ES-I3 (cell line): ENCODE measurements around the gene PACSIN2.
"Not testable (repeated sequence)": the region's sequence is repeated elsewhere in the genome, so short reads cannot be mapped to it uniquely, and the experiment has no call there.

Source experiments
- H3K36me3 ChIP-seq: 2 replicates; pipeline ENCODE4 v1.6.1; 2013; ENCODE audit warnings: mild to moderate bottlenecking, low read length, control low read depth, moderate library complexity; ENCODE audit not compliant: insufficient read depth
- H3K4me1 ChIP-seq: 2 replicates; pipeline ENCODE4 v1.6.1; 2013; ENCODE audit warnings: mild to moderate bottlenecking, control low read depth, low read length; ENCODE audit not compliant: insufficient read depth
- H3K9ac ChIP-seq: 2 replicates; pipeline ENCODE4 v1.6.1; 2013; ENCODE audit warnings: low read depth, mild to moderate bottlenecking, low read length, moderate library complexity
- H3K9me3 ChIP-seq: 2 replicates; pipeline ENCODE4 v1.6.1; 2013; ENCODE audit warnings: mild to moderate bottlenecking, low read length, moderate library complexity; ENCODE audit not compliant: control insufficient read depth, insufficient read depth

PACSIN2 gene

DNA sequence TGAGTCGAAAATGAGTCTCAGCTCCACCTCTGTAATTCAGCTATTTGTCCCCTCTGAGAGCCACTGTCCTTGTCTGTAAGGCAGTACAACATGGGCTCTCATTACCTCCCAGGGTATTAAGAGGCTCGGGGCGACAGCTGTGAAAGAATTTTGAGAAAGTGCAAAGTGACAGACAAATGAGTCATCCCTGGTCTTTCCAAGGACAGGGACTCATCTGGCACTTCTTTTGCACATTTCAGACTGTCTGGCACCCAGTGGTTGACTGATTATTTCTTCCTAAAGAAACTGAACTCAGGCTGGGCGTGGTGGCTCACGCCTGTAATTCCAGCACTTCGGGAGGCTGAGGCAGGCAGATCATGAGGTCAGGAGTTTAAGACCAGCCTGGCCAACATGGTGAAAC, 95.8 kb downstream of the PACSIN2 start:
- no peaks in the 10 kb centered on the region for H3K9me3 ChIP-seq
- H3K36me3 ChIP-seq = no peaks in the 10 kb centered on the region
- peaks cover 31% of the 10 kb centered on the region for H3K4me1 ChIP-seq
- H3K9ac ChIP-seq = no peak overlapping the region

DNA sequence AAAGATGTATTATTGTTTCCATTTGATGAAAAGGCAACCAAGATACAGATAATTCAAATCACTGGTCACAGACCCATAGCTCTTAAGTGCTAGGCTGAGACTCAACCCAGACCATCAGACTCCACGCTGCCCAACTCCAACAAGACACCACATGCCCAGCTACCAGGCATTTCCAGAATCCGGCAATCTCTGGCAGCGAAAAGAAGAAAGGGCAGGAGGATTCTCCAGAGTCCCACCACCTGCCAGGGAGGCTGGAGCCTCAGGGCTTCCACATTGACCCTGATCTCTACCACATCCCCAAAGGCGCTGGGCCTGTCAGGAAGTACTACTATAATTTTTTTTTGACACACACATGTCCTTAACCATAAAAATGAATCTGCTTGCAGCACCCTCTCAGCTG, 96.4 kb downstream of the PACSIN2 start:
- Histone ChIP-seq H3K9ac (no peak overlapping the region), H3K4me1 (peaks cover 31% of the 10 kb centered on the region)

DNA sequence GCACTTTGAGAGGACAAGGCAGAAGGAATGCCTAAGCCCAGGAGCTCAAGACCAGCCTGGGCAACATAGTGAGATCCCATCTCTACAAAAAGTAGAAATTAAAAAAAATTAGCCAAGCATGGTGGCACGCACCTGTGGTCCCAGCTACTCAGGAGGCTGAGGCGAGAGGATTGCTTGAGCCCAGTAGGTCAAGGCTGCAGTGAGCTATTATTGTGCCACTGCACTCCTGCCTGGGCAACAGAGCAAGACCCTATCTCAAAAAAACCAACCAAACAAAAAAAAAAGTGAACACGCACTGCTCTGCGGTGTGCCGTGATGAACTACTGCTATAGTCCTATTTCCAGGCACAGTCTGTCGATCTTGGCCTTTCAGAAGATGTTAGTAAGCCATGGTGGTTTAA, 97.6 kb downstream of the PACSIN2 start:
- H3K36me3 ChIP-seq, H3K9ac ChIP-seq, H3K9me3 ChIP-seq: not testable (repeated sequence)
- H3K4me1 ChIP-seq = peaks cover 27% of the 10 kb centered on the region

More for the DNA sequence above, 96.4 kb downstream of the PACSIN2 start:
- Histone ChIP-seq H3K9me3 (no peaks in the 10 kb centered on the region; the same call in 1 of the 2 replicates), H3K36me3 (no peaks in the 10 kb centered on the region)

DNA sequence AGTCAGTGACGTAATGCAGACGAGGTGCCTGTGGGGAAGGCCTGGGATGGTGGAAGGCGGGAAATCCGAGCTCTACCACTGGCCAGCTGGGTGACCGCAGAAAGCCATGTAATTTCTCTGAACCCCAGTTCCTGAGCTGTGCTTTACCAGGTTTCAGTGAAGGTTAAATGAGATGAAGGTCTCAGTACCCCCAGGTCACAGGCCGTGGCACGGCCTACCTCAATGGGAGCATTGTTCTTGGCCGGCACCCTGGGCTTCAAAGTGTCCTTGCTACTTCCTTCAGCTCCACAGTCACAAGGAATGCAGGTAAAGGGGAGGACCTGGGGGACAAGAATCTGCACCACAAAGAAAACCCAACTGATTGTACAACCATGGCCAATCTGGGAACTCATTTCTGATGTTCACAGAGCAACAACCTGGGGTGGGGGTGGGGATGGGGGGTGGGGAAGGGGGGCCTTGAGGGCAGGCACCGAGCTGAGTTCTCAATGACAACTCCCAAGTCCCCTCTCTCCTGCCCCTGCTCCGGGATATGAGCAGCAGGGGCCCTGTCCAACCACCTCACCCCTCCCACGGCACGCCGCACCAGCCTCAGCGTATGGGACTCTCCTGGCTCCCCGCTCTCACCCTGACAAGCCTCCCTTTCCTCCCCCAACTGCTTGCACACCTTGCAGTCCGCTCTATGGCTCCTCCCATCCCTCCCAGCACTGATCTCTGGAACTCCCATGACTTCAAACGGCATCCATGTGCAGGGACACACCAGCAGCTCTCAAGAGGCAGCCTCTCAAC, 98.8 kb downstream of the PACSIN2 start:
- no peaks in the 10 kb centered on the region; the same call in 1 of the 2 replicates for H3K9me3 ChIP-seq
- H3K36me3 ChIP-seq = no peaks in the 10 kb centered on the region
- H3K4me1 ChIP-seq = peaks cover 27% of the 10 kb centered on the region
- no peak overlapping the region for H3K9ac ChIP-seq

DNA sequence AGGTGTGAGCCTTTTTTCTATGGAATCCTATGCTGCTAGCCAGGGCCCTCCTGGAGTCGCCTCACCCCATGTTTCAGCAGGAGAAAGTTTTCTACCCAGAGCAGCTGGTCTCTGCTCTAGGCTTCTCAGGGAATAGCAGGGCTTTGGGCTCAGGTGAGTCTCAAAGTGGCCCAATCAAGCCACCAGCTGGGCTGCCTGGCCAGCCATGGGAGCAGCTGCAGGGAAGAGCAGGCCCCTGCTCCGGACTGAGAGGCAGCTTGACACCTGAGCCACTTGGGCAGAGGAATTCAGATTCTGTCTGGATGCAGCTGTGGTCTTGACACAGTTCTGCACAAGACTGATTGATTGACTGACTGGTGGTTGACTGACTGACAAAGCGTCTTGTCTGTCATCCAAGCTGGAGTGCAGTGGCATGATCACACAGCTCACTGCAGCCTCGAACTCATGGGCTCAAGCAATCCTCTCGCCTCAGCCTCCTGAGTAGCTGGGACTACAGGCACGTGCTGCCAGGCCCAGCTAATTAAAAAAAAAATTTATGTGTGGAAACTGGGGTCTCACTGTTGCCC, 100.4 kb downstream of the PACSIN2 start:
- H3K4me1 ChIP-seq = peaks cover 27% of the 10 kb centered on the region
- no peak overlapping the region for H3K9ac ChIP-seq
- H3K9me3 ChIP-seq = no peaks in the 10 kb centered on the region; the same call in 1 of the 2 replicates

DNA sequence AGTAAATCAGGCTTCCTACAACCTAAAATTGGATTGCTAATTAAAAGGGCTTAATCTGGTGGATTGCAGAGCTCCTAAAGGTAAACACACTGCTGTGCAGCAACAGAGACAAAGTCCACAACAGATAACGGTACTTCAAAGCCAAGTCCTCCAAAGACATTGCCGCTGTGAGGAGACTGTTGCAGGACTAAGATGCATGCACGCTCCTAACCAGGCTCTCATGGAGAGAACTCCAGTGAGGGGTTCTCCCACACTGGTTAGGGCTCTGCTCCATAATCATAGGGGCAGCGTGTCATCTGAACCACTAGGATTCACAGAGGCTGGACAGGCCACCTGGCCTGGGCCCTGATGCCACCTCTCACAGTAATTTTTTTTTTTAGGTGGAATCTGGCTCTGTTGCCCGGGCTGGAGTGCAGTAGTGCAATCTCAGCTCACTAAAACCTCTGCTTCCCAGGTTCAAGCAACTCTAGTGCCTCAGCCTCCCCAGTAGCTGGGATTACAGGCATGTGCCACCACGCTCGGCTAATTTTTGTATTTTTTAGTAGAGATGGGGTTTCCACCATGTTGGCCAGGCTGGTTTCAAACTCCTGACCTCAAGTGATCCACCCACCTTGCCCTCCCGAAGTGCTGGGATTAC, 101.0 kb downstream of the PACSIN2 start:
- Histone ChIP-seq H3K36me3 (no peaks in the 10 kb centered on the region), H3K9ac (no peak overlapping the region), H3K4me1 (peaks cover 26% of the 10 kb centered on the region), H3K9me3 (no peaks in the 10 kb centered on the region; the same call in 1 of the 2 replicates)

More for the DNA sequence above, 100.4 kb downstream of the PACSIN2 start:
- H3K36me3 ChIP-seq = no peaks in the 10 kb centered on the region

DNA sequence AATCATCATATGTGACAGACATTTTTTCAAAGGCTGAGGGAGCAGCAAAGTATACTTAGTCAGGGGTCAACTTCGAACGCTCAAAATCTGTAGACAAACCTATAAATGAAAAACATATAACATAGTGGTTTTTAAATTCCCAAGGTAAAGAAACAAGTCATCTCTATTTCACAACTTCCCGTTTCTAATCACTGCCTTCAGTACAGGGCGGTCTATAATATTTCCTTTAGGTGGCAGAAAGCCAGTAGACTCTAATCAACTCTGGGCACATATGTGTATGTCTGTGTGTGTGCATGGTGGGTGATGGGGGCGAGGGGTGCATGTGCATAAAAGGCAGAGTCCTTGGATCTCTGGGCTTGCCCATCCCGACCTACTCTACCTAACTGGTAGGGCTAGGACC, 102.9 kb downstream of the PACSIN2 start:
- H3K36me3 ChIP-seq = no peaks in the 10 kb centered on the region

DNA sequence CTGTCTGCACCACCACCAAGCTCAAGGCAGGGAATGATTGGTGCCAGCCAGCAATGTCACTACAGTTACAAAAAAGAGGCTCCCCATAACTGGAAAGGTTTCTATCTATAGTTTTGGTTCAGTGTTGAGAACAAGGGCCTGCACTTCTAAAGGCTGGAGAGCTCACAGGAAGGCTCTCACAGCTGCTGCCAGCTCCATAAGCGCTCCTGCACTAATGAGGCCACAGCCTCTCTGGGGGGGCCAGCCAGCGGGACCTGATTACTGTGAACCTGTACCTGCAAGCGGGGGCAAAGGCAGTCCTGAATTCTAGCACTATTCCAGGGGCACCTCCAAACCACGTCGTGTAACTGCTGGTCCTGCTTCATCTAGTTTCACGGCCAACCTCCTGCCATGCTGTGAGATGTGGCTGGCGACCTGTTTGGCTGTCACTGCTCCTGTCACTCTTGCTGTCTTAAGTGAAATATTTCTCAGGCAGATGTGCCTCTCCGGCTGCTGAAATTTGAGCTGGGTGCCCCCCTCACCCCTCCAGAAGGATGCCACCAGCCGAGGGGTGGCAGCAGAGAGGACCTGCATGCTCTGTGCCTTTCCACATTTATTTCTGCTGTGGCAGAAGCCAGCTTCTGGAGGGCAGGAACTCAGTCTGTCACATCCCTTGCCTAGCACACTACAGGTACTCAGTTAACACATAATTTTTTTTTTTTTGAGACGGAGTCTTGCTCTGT, 104.6 kb downstream of the PACSIN2 start:
- H3K9me3 ChIP-seq = no peaks in the 10 kb centered on the region; the same call in 1 of the 2 replicates

More for the DNA sequence above, 102.9 kb downstream of the PACSIN2 start:
- Histone ChIP-seq H3K9me3 (no peaks in the 10 kb centered on the region; the same call in 1 of the 2 replicates), H3K9ac (no peak overlapping the region), H3K4me1 (peaks cover 20% of the 10 kb centered on the region)

DNA sequence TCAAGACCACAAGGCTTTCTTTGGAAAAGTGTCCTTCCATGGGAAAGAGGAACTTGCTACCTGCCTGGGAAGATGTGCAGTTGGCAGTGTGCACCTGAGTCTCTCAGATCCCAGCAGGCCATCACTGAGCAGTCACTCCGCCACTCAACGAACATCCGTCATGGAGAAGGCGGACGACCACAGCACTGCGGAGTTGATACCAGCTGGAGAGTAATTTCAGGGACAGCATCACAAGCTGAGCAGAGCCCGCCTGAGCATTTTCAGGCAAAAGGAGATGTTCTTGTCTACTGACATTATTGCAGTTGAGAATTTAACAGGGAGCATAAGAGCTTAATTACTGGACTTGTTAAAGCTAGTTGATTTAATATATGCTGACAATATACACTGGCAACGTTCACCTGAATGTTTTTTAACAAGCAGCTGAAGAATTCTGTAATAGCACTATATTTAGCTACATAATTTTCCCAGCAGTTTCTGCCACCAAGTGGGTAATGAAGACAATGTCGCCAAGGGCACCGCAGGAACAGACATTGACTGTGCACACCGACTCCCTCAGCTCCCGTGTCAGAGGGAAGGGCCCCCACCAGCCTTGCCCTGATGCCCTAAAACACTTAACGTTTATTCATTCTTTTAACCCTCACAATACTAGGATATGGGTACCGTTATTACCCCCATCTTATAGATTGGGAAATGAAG, 105.4 kb downstream of the PACSIN2 start:
- no peaks in the 10 kb centered on the region; the same call in 1 of the 2 replicates for H3K4me1 ChIP-seq
- no peak overlapping the region for H3K9ac ChIP-seq
- no peaks in the 10 kb centered on the region; the same call in 1 of the 2 replicates for H3K9me3 ChIP-seq
- H3K36me3 ChIP-seq = no peaks in the 10 kb centered on the region; the same call in 1 of the 2 replicates

More for the DNA sequence above, 104.6 kb downstream of the PACSIN2 start:
- H3K9ac ChIP-seq = no peak overlapping the region
- H3K4me1 ChIP-seq = peaks cover 4% of the 10 kb centered on the region
- no peaks in the 10 kb centered on the region; the same call in 1 of the 2 replicates for H3K36me3 ChIP-seq

DNA sequence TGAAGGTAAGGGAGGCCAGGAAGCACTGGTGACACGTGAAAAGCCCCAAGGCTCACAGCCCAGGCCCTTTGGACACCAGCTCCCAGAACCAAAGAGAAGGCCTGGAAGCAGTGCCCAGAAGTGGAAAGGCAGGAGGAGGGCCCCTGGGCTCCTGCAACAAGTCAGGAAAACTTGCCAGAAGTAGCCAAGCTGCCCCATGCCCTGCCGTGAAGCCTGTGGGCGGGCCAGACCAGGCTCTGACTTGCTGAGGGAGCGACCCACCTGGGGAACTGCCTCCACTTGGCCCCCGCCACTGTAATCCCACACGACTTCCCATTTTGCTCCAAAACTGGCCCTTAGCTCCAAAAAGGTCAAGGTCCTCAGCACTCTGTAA, 106.6 kb downstream of the PACSIN2 start:
- Histone ChIP-seq H3K36me3 (no peaks in the 10 kb centered on the region; the same call in 1 of the 2 replicates), H3K9me3 (no peaks in the 10 kb centered on the region), H3K9ac (no peak overlapping the region)

DNA sequence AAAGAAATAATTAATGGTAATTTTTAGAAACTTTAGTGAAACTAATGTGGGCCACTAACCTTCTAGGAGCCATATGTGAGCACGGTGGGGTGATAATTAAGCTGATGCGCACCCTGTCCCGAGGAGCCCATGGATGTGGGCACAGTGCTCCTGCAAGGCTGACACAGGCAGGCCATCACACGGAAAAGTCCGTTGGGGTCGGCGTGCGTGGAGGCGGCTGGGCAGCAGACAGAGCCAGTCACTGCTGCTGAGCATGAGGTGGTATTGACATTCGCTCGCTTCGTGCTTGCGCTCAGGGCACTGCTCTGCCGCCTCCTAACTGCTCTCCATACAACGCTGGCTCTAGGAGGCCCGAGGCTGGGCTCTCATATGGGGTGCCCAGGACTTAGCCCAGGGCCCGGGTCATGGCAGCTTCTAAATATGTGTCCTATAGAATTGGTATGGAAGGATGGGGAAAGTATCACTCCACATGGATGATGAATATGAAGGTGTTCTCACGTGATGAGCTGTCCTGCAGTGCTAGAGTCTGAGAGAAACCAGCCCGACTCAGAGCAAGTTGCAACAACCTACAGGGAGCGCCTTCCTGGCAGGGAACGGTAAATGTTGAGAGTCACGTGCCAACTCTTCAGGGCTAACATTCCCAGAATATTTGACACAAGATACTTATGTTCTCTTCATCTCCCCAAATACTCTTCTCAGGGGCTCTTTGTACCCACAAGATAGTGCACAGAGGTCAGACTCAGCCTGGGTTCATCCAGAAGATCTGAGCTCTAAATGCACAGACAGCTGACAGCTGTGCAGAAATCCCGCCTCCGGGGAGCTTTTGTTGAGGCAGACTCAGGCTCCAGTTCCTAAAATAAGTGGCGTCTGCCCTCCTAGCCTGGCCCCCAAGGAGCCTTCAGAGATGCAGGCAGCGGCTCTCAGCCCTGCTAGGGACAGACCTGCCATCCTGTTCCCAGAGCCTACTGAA, 107.3 kb downstream of the PACSIN2 start:
- peaks cover 7% of the 10 kb centered on the region; the same call in 1 of the 2 replicates for H3K4me1 ChIP-seq
- H3K9ac ChIP-seq = no peak overlapping the region
- no peaks in the 10 kb centered on the region for H3K9me3 ChIP-seq
- no peaks in the 10 kb centered on the region; the same call in 1 of the 2 replicates for H3K36me3 ChIP-seq

More for the DNA sequence above, 106.6 kb downstream of the PACSIN2 start:
- peaks cover 3% of the 10 kb centered on the region; the same call in 1 of the 2 replicates for H3K4me1 ChIP-seq

DNA sequence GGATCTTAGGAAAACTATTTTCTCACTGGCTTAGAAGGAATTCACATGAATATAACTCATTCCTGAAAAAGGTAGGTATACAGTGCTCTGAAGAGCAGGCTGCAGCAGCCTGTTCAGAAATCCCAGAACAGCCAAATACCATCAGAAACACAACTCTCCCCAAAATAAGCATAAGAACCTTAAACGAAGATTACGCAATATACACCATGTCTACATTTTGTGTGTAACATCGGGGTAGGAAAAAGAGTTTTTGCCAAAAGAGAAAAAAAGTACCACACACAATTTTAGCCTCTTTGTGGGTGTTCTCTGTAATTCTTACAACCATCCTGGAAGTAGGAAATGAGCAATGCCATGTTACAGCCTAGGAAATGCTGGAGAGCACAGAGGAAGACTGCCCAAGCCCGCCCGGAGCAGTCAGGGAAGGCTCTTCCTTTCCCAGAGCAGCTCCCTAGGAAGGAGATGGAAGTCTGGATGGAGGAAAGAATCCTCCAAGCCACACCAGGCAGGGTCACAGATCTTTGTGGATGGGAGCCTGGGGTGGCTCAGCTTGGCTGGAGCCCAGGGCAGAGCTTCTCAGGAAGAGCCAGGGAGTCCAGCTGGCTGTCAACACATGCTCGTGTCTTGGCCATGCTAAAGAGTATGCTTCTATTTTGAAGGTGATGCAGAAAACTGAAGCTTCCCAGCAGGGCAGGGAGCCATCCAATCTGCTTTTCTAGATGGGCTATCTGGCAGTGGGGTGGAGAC, 108.2 kb downstream of the PACSIN2 start:
- Histone ChIP-seq H3K4me1 (peaks cover 7% of the 10 kb centered on the region; the same call in 1 of the 2 replicates), H3K36me3 (no peaks in the 10 kb centered on the region; the same call in 1 of the 2 replicates), H3K9me3 (no peaks in the 10 kb centered on the region), H3K9ac (no peak overlapping the region)
